ENCODE measurements around the gene ANAPC7.

ANAPC7 gene

DNA sequence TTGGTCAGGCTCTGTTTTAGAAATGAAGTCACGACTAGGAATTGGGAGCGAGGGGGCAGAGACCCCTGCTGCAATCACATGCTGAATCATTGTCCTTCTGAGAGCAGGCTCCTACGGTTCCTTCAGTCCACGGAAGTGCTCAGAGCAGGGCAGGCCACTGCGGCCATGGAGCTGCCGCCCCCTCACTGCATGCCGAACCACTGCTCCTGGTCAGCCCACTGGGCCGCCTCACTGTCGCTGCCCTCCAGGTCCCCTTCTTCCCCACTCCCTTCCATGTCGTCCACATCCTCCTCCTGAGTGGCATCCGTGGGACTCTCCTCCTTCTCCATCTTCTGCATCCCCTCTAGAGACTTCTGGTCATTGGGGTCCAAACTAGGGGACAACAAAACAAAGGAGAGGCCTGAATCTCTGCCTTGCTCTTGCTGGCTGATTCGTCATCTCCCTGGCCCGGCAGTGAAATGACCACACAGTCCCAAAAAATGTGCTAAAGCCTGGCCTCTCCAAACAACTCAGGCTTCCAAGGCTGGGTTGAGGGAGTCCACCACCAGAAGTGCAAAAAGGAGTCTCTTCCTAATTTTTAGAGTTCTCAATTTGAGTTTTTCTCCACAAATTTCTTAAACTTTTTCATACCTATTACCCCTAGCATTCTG is 29.4 kb downstream of the ANAPC7 start:
- Histone ChIP-seq H3K9ac (no peak overlapping the region), H3K4me1 (no peaks in the 10 kb centered on the region), H3K9me3 (ENCODE audit: control insufficient read depth, low read length) (no peaks in the 10 kb centered on the region), H3K79me2 (no peaks in the 10 kb centered on the region), H3K27me3 (ENCODE audit: control insufficient read depth, insufficient read depth, low read length) (no peaks in the 10 kb centered on the region), H3K4me3 (ENCODE audit: low read depth, low read length) (no peak overlapping the region), H3K4me2 (ENCODE audit: low read length) (no peak overlapping the region), H3K36me3 (ENCODE audit: control insufficient read depth, insufficient read depth, low read length) (no peaks in the 10 kb centered on the region), H3K27ac (no peak overlapping the region), H2AFZ (no peak overlapping the region)
- TF ChIP-seq, protein P1, sequence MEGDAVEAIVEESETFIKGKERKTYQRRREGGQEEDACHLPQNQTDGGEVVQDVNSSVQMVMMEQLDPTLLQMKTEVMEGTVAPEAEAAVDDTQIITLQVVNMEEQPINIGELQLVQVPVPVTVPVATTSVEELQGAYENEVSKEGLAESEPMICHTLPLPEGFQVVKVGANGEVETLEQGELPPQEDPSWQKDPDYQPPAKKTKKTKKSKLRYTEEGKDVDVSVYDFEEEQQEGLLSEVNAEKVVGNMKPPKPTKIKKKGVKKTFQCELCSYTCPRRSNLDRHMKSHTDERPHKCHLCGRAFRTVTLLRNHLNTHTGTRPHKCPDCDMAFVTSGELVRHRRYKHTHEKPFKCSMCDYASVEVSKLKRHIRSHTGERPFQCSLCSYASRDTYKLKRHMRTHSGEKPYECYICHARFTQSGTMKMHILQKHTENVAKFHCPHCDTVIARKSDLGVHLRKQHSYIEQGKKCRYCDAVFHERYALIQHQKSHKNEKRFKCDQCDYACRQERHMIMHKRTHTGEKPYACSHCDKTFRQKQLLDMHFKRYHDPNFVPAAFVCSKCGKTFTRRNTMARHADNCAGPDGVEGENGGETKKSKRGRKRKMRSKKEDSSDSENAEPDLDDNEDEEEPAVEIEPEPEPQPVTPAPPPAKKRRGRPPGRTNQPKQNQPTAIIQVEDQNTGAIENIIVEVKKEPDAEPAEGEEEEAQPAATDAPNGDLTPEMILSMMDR (IDR thresholded peaks at IDR 0.05): no peak

DNA sequence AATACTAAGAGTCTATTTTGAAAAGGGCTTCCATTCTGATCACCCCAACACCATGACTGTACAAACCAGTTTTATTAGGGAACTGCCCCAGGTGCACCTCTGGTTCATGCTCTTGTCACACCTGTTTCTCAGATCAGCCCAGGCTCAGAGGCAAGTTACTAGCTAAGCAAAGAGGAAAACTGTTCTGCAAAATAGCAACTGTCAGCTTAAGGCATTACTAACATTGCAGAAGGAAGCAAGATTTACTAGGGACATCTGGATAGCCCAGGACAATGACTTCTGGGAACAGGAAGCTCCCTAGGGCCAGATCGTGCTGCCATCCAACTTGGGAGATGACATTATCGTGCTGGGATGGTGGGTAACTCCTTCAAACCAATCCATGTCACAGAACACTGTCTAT is 30.1 kb downstream of the ANAPC7 start:
- H3K4me2 ChIP-seq (ENCODE audit: low read length): no peak overlapping the region
- H2AFZ ChIP-seq: no peak overlapping the region
- no peaks in the 10 kb centered on the region for H3K4me1 ChIP-seq
- H3K27me3 ChIP-seq (ENCODE audit: control insufficient read depth, insufficient read depth, low read length): no peaks in the 10 kb centered on the region
- no peaks in the 10 kb centered on the region for H3K79me2 ChIP-seq
- no peak overlapping the region for H3K27ac ChIP-seq
- H3K9ac ChIP-seq: no peak overlapping the region
- no peak overlapping the region for H3K4me3 ChIP-seq (ENCODE audit: low read depth, low read length)
- H3K9me3 ChIP-seq (ENCODE audit: control insufficient read depth, low read length): no peaks in the 10 kb centered on the region
- no peaks in the 10 kb centered on the region for H3K36me3 ChIP-seq (ENCODE audit: control insufficient read depth, insufficient read depth, low read length)
- TF ChIP-seq, protein P1 (IDR thresholded peaks at IDR 0.05): no peak

DNA sequence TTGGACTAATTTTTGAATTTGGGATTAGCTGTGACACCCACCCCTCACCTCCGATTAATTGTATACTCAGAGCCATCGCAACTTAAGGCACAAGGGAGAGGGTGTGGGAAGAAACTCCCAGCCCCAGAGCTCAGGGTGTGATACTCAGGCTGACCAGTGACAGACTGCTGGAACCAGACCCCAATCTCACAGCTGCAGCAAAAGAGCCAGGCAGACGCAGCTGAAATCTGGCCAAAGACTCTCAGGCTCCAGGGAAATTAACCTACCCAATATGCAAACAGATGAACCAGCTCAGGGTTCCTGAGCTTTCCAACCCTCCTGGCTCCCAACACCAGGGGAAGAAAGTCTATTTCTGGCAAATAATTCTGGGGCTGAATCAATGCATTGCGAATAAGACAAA is 30.5 kb downstream of the ANAPC7 start:
- H3K4me2 ChIP-seq (ENCODE audit: low read length): no peak overlapping the region
- no peaks in the 10 kb centered on the region for H3K9me3 ChIP-seq (ENCODE audit: control insufficient read depth, low read length)
- no peak overlapping the region for H2AFZ ChIP-seq
- H3K27ac ChIP-seq: no peak overlapping the region
- TF ChIP-seq, protein P1 (IDR thresholded peaks at IDR 0.05): no peak
- no peaks in the 10 kb centered on the region for H3K27me3 ChIP-seq (ENCODE audit: control insufficient read depth, insufficient read depth, low read length)
- no peak overlapping the region for H3K9ac ChIP-seq
- H3K4me3 ChIP-seq (ENCODE audit: low read depth, low read length): no peak overlapping the region
- H3K36me3 ChIP-seq (ENCODE audit: control insufficient read depth, insufficient read depth, low read length): no peaks in the 10 kb centered on the region
- no peaks in the 10 kb centered on the region for H3K4me1 ChIP-seq
- H3K79me2 ChIP-seq: no peaks in the 10 kb centered on the region

DNA sequence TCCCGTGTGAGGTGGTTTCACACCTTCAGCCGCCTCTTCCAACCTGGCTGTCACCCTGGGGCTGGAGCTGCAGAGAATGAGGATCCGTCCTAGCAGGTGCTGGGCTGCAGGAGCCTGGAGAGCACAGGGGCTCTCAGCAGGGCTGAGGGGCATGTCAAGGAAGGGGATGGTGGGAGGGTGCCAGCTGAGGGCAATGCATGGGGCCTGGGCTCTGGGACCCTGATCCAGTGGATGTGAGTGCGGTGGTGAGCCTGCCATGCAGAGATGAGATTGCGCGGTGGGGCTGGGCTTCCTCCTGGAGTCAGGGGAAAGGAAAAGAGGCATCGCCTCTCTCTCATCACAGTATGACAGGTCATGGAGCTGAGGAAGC is 31.5 kb downstream of the ANAPC7 start:
- no peak overlapping the region for H3K27ac ChIP-seq
- H3K4me2 ChIP-seq (ENCODE audit: low read length): no peak overlapping the region
- no peaks in the 10 kb centered on the region for H3K9me3 ChIP-seq (ENCODE audit: control insufficient read depth, low read length)
- TF ChIP-seq, protein P1 (IDR thresholded peaks at IDR 0.05): no peak
- no peak overlapping the region for H3K4me3 ChIP-seq (ENCODE audit: low read depth, low read length)
- H2AFZ ChIP-seq: no peak overlapping the region
- no peaks in the 10 kb centered on the region for H3K36me3 ChIP-seq (ENCODE audit: control insufficient read depth, insufficient read depth, low read length)
- no peaks in the 10 kb centered on the region for H3K79me2 ChIP-seq
- H3K9ac ChIP-seq: no peak overlapping the region
- no peaks in the 10 kb centered on the region for H3K27me3 ChIP-seq (ENCODE audit: control insufficient read depth, insufficient read depth, low read length)
- no peaks in the 10 kb centered on the region for H3K4me1 ChIP-seq

DNA sequence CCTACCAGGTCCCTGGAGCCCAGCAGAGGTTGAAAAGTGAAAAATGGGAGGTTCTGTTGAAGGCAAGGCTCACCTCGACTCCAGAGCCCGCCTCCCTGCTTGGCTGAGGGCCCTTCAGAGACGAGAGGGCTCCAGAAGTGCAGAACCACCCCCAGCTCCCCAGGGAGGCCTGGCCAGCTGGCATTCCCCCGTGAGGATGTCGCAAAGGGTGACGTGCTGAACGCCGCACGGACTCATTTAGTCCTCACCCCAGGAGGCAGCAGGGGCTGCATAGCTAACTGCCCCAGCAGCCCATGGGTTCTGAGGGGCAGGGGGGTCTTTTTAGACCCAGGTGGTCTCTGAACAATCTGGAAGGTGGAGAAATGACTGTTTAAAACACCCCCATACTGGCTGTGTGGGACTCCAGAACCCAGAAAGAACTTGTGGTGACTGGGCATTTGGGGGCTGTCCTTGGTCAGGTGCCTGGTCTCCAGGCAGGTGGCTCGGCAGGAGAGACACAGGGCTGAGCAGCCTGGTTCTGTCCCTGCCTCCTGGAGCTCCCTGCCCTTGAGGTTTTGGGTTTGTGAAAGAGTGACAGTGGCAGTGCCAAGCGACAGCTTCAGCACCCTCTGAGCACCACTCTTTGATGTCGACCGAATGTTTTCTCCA is 32.0 kb downstream of the ANAPC7 start:
- TF ChIP-seq, protein P1 (IDR thresholded peaks at IDR 0.05): no peak
- Histone ChIP-seq H3K4me1 (no peaks in the 10 kb centered on the region), H3K4me2 (ENCODE audit: low read length) (no peak overlapping the region), H3K4me3 (ENCODE audit: low read depth, low read length) (no peak overlapping the region), H3K79me2 (no peaks in the 10 kb centered on the region), H2AFZ (no peak overlapping the region), H3K27me3 (ENCODE audit: control insufficient read depth, insufficient read depth, low read length) (no peaks in the 10 kb centered on the region), H3K9ac (no peak overlapping the region), H3K27ac (no peak overlapping the region), H3K36me3 (ENCODE audit: control insufficient read depth, insufficient read depth, low read length) (no peaks in the 10 kb centered on the region), H3K9me3 (ENCODE audit: control insufficient read depth, low read length) (no peaks in the 10 kb centered on the region)
